ENCODE results near the gene SLC25A42. TPM values are rescaled to one million over a fixed set of nuclear protein-coding genes. Genes with fewer than 3 reads are reported as not detected.

SLC25A42 gene
- total and polyA plus RNA-seq, 2 donors from 2014 or later = 9.7 to 70.7 TPM

DNA sequence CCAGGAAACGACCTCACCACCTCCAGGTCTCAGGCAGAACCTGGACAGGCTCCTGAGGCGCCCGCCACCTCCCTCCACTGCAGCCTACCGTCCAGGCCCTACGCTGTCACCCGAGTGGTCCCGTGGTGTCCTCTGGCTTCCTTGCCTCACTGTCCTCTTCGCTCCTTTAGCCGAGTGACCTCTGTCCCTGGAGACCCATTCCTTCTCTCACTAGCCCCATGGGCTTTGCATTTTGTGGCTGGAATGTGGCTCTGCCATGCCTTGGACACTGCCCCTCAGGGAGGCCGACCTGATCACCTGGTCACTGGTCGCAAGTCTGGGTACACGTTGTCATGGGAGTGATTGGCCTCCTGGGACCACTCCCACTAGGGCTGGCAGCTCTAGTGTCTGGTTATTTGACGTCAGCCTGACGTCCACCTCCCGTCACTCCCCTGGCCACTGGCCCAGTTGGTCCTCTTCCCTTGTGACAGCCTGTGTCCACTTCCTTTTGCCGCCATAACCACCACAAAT, 17.9 kb downstream of the SLC25A42 start:
- intact Hi-C loops (cut with DNase I) = no loop called here
- Histone ChIP-seq H3K27me3 (ENCODE audit: control insufficient read depth, insufficient read depth, low read length) (no peaks in the 10 kb centered on the region), H3K36me3 (ENCODE audit: control insufficient read depth in 2 of 3, insufficient read depth in 3 of 3, low read length in 3 of 3) (no peaks in the 10 kb centered on the region), H3K9ac (ENCODE audit: low read length in 3 of 3) (no peak overlapping the region), H3K27ac (ENCODE audit: low read depth in 2 of 2, low read length in 2 of 2) (peak overlapping the region; percentile 6 to 49), H3K4me1 (ENCODE audit: control insufficient read depth in 2 of 3, insufficient read depth in 2 of 3, low read depth in 1 of 3, low read length in 3 of 3) (peaks cover 0 to 7% (median 5%) of the 10 kb centered on the region in 3 donors), H3K9me3 (ENCODE audit: control insufficient read depth in 2 of 3, insufficient read depth in 1 of 3, low read length in 3 of 3) (no peaks in the 10 kb centered on the region), H3K4me3 (ENCODE audit: low read length in 3 of 3) (no peak overlapping the region)
- DNase-seq = peak in 1 of 5 donors; percentile 77
- TF ChIP-seq, protein P1, sequence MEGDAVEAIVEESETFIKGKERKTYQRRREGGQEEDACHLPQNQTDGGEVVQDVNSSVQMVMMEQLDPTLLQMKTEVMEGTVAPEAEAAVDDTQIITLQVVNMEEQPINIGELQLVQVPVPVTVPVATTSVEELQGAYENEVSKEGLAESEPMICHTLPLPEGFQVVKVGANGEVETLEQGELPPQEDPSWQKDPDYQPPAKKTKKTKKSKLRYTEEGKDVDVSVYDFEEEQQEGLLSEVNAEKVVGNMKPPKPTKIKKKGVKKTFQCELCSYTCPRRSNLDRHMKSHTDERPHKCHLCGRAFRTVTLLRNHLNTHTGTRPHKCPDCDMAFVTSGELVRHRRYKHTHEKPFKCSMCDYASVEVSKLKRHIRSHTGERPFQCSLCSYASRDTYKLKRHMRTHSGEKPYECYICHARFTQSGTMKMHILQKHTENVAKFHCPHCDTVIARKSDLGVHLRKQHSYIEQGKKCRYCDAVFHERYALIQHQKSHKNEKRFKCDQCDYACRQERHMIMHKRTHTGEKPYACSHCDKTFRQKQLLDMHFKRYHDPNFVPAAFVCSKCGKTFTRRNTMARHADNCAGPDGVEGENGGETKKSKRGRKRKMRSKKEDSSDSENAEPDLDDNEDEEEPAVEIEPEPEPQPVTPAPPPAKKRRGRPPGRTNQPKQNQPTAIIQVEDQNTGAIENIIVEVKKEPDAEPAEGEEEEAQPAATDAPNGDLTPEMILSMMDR (IDR thresholded peaks at IDR 0.05; ENCODE audit: borderline replicate concordance, extremely low read depth, insufficient read depth) = no peak
- no peak for FAIRE-seq

DNA sequence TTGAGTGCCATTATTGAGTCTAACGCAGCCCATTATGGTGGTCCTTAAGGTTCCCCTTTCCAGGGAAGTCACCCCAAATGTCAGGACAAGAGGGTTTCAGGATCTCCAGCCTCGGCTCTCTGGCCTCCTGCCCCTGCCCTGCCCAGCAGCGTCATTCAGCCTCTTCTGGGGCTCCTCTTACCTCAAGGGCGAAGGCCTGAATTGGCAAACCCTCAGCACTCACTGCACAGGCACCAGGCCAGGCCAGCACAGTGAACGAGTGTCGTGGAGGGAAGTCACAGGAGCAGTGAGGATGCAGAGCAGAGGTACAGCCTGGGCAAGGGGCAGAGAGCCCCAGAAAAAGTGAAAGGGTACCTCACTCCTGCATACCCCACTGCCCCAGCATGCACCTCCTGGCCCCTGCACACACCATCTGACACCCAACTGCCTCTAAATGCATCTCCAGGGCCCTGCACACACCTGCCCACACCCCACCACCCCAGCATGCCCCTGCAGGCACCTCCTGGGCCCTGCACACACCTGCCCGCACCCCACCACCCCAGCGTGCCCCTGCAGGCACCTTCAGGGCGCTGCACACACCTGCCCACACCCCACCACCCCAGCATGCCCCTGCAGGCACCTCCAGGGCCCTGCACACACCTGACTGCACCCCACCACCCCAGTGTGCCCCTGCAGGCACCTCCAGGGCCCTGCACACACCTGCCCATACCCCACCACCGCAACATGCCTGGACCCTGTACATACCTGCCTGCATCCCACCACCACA, 19.8 kb downstream of the SLC25A42 start:
- Histone ChIP-seq H3K9me3 (ENCODE audit: control insufficient read depth in 2 of 3, insufficient read depth in 1 of 3, low read length in 3 of 3) (no peaks in the 10 kb centered on the region), H3K9ac (ENCODE audit: low read length in 3 of 3) (no peak overlapping the region)

DNA sequence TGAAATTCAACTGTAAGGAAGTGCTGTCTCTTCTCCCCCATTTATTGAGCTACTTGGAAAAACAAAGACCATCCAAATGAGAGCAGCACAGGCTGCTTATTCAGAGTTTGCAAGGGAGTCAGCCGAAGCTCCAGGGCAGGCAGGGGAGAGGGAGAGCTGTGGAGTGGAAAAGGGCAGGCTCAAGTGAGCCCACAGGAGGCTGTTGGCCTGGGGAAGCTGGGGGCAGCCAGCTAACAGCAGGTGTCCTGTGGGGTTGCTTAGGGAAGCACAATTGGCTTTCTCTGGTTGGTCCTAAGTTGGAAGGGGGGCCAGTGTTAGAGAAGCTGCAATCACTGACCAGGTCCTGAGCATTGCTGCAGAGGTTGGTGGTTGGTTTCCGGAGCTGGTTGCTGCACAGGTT, 23.9 kb downstream of the SLC25A42 start:
- DNase-seq (no peak), FAIRE-seq (no peak)
- Histone ChIP-seq H3K27ac (ENCODE audit: low read depth in 2 of 2, low read length in 2 of 2) (no peak overlapping the region), H3K9me3 (ENCODE audit: control insufficient read depth in 2 of 3, insufficient read depth in 1 of 3, low read length in 3 of 3) (no peaks in the 10 kb centered on the region), H3K36me3 (ENCODE audit: control insufficient read depth in 2 of 3, insufficient read depth in 3 of 3, low read length in 3 of 3) (no peaks in the 10 kb centered on the region), H3K9ac (ENCODE audit: low read length in 3 of 3) (no peak overlapping the region), H3K4me3 (ENCODE audit: low read length in 3 of 3) (no peak overlapping the region), H3K27me3 (ENCODE audit: control insufficient read depth, insufficient read depth, low read length) (no peaks in the 10 kb centered on the region), H3K4me1 (ENCODE audit: control insufficient read depth in 2 of 3, insufficient read depth in 2 of 3, low read depth in 1 of 3, low read length in 3 of 3) (no peaks in the 10 kb centered on the region)
- intact Hi-C loops (cut with DNase I) = no loop called here
- TF ChIP-seq, protein P1 (IDR thresholded peaks at IDR 0.05; ENCODE audit: borderline replicate concordance, extremely low read depth, insufficient read depth) = no peak

More for the DNA sequence above, 19.8 kb downstream of the SLC25A42 start:
- no peak overlapping the region for H3K4me3 ChIP-seq (ENCODE audit: low read length in 3 of 3)
- no peaks in the 10 kb centered on the region for H3K36me3 ChIP-seq (ENCODE audit: control insufficient read depth in 2 of 3, insufficient read depth in 3 of 3, low read length in 3 of 3)
- no peaks in the 10 kb centered on the region for H3K27me3 ChIP-seq (ENCODE audit: control insufficient read depth, insufficient read depth, low read length)
- intact Hi-C loops (cut with DNase I) = no loop called here
- no peak overlapping the region for H3K27ac ChIP-seq (ENCODE audit: low read depth in 2 of 2, low read length in 2 of 2)
- TF ChIP-seq, protein P1 (IDR thresholded peaks at IDR 0.05; ENCODE audit: borderline replicate concordance, extremely low read depth, insufficient read depth) = no peak
- no peak for DNase-seq
- peaks cover 0 to 7% (median 5%) of the 10 kb centered on the region in 3 donors for H3K4me1 ChIP-seq (ENCODE audit: control insufficient read depth in 2 of 3, insufficient read depth in 2 of 3, low read depth in 1 of 3, low read length in 3 of 3)
- FAIRE-seq = no peak
